ENCODE measurements around the gene MAG. TPM values are rescaled to one million over a fixed set of nuclear protein-coding genes. Genes with fewer than 3 reads are reported as not detected.

MAG gene
- total and polyA plus RNA-seq, 2 of the 13 experiments (the other 11 are each of a cell fraction or from before 2014, with no cell fraction given): 0.20 to 1.3 TPM

GRCh38 chr19:35253316-35254286 is 38.4 kb upstream of the MAG start (continued):
- TF ChIP-seq SRSF1 (optimal IDR thresholded peaks at IDR 0.05; ENCODE audit: low read depth, low read length): no peak
- TF ChIP-seq ZNF558 (CRISPR knock-in tag; IDR thresholded peaks at IDR 0.05; ENCODE audit: borderline replicate concordance): no peak
- TF ChIP-seq ZNF543 (CRISPR knock-in tag; IDR thresholded peaks at IDR 0.05): 0 out of 2 replicates have a peak, but pooled peaks have one; percentile 57
- no peak for TF ChIP-seq TMF1 (CRISPR knock-in tag; IDR thresholded peaks at IDR 0.05; ENCODE audit: low read depth)
- TF ChIP-seq SPEN (CRISPR knock-in tag; IDR thresholded peaks at IDR 0.05; ENCODE audit: low read depth): peak; percentile 55; the same call in 1 of the 2 replicates
- TF ChIP-seq KDM1A (CRISPR knock-in tag; IDR thresholded peaks at IDR 0.05): no peak
- TF ChIP-seq JUN (CRISPR knock-in tag; IDR thresholded peaks at IDR 0.05): no peak
- peak; percentile 58; the same call in 1 of the 2 replicates for TF ChIP-seq MTA1 (CRISPR knock-in tag; IDR thresholded peaks at IDR 0.05; ENCODE audit: borderline replicate concordance)
- TF ChIP-seq ZNF12 (CRISPR knock-in tag; IDR thresholded peaks at IDR 0.05): no peak
- TF ChIP-seq ZFX (CRISPR knock-in tag; IDR thresholded peaks at IDR 0.05; ENCODE audit: low read depth): peak; percentile 86
- TF ChIP-seq SRSF9 (IDR thresholded peaks at IDR 0.05; ENCODE audit: borderline replicate concordance, insufficient read depth, low read depth, low read length, poor library complexity, severe bottlenecking): no peak
- no peak for TF ChIP-seq MAX (IDR thresholded peaks at IDR 0.05)
- TF ChIP-seq MTF2 (CRISPR knock-in tag; IDR thresholded peaks at IDR 0.05; ENCODE audit: borderline replicate concordance): no peak
- TF ChIP-seq HDAC1 (CRISPR knock-in tag; IDR thresholded peaks at IDR 0.05): peak; percentile 80
- TF ChIP-seq ZNF646 (CRISPR knock-in tag; IDR thresholded peaks at IDR 0.05): no peak
- no peak for TF ChIP-seq ZNF800 (CRISPR knock-in tag; IDR thresholded peaks at IDR 0.05)
- TF ChIP-seq ZNF256 (CRISPR knock-in tag; conservative IDR thresholded peaks at IDR 0.05): no peak
- TF ChIP-seq REPIN1 (CRISPR knock-in tag; IDR thresholded peaks at IDR 0.05; ENCODE audit: borderline replicate concordance, low read depth): 0 out of 2 replicates have a peak, but pooled peaks have one; percentile 31
- peak; percentile 40; the same call in 1 of the 2 replicates for TF ChIP-seq ZNF501 (CRISPR knock-in tag; IDR thresholded peaks at IDR 0.05)
- TF ChIP-seq CHD4 (IDR thresholded peaks at IDR 0.05; ENCODE audit: borderline replicate concordance, low read length): no peak
